H1 (cell line): Measurements from ENCODE around the gene OSM. TPM values are rescaled to one million over a fixed set of nuclear protein-coding genes. Genes with fewer than 3 reads are reported as not detected.
A peak's percentile ranks its signal among the peaks of the same experiment; 100 is the strongest.

Experiments used
- SP2 ChIP-seq: IDR thresholded peaks from 2 replicates; pipeline ENCODE4 v1.6.1; 2012; ENCODE audit warnings: mild to moderate bottlenecking, low read length, inconsistent platforms
- TEAD4 ChIP-seq: IDR thresholded peaks from 2 replicates; pipeline ENCODE4 v1.6.1; 2012; ENCODE audit warnings: low read depth, low read length, inconsistent platforms, mixed read lengths
- polyA plus RNA-seq, 7 experiments: library from polyadenylated mRNA; depleted of rRNA in 3 of 7; stranded (reverse) in 5 of 7; unstranded in 2 of 7; fragments of >200 nt in 5 of 7; fragments of 200-250 nt in 2 of 7; gene quantifications; 1 replicate in 5 of 7; 2 replicates in 1 of 7; 4 replicates in 1 of 7; pipeline versions ENCODE4 v1.2.1 to v1.2.3, GENCODE V29; 2011 to 2013; ENCODE audit warnings: missing spikeins in 2 of 7, mixed read lengths in 2 of 7
- total RNA-seq: library from RNA; stranded (reverse); fragmentation: NEBNext Ultra II Directional; extraction: Animal tissue kit (Norgen Biotek cat#: 25700); gene quantifications from 2 replicates; pipeline ENCODE4 v1.2.1, GENCODE V29; 2021
- TF ChIP-seq, protein P1 (sequence below): fragments of 300-600 bp; sonication (generic); IDR thresholded peaks from 2 replicates; pipeline ENCODE4 v1.7.1; 2012; ENCODE audit warnings: low read length, moderate library complexity, mild to moderate bottlenecking, inconsistent platforms; ENCODE audit not compliant: insufficient replicate concordance
- TF ChIP-seq, protein P2 (sequence below), 3 experiments: IDR thresholded peaks; 1 replicate in 2 of 3; 2 replicates in 1 of 3; pipeline versions ENCODE4 v1.5.1 to v1.6.1; 2011; ENCODE audit warnings: low read length in 3 of 3, mild to moderate bottlenecking in 3 of 3, inconsistent platforms in 2 of 3, low read depth in 1 of 3, moderate library complexity in 1 of 3; ENCODE audit not compliant: insufficient read depth in 1 of 3; ENCODE audit errors: control extremely low read depth in 1 of 3

OSM gene
- total and polyA plus RNA-seq, 2 of the 8 experiments (the other 6 are each of a cell fraction or from before 2014, with no cell fraction given), result not detected

DNA sequence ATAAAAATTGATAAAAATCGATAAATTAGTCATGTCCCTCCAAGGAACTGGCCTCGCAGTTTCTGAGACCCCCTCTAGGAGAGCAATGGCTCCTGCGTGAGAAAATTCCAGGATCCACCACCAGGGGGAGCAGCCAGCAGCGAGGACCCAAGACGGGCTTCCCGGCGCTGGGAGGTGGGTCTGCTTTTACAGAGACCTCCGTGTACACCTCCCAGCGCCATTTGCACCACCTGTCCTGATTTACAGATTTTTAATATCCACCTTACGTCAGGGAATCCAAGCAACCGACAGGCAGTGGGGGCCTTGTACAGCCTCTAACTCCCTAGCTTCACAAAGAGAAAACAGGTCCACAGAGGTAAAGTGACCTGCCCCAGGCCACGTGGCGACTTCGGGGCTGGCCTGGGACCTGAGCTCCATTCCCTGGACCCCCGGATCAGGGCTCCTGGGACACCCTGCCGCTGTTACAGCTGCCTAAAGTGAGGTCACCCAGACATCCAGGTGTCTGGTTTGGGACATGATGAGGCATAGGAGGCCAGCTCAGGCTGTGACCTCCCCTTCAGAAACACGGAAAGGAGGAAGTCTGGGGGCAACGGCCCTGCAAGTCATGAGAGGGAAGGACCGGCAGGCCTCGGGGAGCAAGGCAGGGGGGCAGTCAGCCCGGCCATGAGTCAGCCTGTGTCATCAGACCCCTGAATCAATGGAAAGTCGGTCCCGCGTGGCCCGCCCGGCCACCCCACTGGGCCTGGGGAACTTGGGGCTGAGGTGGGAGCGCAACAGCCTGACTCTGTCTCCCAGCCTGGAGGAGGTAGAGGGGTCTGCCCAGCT, 3.5 kb downstream of the OSM start (continued):
- TF ChIP-seq, protein P1, sequence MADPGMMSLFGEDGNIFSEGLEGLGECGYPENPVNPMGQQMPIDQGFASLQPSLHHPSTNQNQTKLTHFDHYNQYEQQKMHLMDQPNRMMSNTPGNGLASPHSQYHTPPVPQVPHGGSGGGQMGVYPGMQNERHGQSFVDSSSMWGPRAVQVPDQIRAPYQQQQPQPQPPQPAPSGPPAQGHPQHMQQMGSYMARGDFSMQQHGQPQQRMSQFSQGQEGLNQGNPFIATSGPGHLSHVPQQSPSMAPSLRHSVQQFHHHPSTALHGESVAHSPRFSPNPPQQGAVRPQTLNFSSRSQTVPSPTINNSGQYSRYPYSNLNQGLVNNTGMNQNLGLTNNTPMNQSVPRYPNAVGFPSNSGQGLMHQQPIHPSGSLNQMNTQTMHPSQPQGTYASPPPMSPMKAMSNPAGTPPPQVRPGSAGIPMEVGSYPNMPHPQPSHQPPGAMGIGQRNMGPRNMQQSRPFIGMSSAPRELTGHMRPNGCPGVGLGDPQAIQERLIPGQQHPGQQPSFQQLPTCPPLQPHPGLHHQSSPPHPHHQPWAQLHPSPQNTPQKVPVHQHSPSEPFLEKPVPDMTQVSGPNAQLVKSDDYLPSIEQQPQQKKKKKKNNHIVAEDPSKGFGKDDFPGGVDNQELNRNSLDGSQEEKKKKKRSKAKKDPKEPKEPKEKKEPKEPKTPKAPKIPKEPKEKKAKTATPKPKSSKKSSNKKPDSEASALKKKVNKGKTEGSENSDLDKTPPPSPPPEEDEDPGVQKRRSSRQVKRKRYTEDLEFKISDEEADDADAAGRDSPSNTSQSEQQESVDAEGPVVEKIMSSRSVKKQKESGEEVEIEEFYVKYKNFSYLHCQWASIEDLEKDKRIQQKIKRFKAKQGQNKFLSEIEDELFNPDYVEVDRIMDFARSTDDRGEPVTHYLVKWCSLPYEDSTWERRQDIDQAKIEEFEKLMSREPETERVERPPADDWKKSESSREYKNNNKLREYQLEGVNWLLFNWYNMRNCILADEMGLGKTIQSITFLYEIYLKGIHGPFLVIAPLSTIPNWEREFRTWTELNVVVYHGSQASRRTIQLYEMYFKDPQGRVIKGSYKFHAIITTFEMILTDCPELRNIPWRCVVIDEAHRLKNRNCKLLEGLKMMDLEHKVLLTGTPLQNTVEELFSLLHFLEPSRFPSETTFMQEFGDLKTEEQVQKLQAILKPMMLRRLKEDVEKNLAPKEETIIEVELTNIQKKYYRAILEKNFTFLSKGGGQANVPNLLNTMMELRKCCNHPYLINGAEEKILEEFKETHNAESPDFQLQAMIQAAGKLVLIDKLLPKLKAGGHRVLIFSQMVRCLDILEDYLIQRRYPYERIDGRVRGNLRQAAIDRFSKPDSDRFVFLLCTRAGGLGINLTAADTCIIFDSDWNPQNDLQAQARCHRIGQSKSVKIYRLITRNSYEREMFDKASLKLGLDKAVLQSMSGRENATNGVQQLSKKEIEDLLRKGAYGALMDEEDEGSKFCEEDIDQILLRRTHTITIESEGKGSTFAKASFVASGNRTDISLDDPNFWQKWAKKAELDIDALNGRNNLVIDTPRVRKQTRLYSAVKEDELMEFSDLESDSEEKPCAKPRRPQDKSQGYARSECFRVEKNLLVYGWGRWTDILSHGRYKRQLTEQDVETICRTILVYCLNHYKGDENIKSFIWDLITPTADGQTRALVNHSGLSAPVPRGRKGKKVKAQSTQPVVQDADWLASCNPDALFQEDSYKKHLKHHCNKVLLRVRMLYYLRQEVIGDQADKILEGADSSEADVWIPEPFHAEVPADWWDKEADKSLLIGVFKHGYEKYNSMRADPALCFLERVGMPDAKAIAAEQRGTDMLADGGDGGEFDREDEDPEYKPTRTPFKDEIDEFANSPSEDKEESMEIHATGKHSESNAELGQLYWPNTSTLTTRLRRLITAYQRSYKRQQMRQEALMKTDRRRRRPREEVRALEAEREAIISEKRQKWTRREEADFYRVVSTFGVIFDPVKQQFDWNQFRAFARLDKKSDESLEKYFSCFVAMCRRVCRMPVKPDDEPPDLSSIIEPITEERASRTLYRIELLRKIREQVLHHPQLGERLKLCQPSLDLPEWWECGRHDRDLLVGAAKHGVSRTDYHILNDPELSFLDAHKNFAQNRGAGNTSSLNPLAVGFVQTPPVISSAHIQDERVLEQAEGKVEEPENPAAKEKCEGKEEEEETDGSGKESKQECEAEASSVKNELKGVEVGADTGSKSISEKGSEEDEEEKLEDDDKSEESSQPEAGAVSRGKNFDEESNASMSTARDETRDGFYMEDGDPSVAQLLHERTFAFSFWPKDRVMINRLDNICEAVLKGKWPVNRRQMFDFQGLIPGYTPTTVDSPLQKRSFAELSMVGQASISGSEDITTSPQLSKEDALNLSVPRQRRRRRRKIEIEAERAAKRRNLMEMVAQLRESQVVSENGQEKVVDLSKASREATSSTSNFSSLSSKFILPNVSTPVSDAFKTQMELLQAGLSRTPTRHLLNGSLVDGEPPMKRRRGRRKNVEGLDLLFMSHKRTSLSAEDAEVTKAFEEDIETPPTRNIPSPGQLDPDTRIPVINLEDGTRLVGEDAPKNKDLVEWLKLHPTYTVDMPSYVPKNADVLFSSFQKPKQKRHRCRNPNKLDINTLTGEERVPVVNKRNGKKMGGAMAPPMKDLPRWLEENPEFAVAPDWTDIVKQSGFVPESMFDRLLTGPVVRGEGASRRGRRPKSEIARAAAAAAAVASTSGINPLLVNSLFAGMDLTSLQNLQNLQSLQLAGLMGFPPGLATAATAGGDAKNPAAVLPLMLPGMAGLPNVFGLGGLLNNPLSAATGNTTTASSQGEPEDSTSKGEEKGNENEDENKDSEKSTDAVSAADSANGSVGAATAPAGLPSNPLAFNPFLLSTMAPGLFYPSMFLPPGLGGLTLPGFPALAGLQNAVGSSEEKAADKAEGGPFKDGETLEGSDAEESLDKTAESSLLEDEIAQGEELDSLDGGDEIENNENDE, result no peak
- peak; percentile 62; the same call in 1 of the 2 replicates for TF ChIP-seq TEAD4
- TF ChIP-seq SP2, result no peak
- TF ChIP-seq, protein P2, sequence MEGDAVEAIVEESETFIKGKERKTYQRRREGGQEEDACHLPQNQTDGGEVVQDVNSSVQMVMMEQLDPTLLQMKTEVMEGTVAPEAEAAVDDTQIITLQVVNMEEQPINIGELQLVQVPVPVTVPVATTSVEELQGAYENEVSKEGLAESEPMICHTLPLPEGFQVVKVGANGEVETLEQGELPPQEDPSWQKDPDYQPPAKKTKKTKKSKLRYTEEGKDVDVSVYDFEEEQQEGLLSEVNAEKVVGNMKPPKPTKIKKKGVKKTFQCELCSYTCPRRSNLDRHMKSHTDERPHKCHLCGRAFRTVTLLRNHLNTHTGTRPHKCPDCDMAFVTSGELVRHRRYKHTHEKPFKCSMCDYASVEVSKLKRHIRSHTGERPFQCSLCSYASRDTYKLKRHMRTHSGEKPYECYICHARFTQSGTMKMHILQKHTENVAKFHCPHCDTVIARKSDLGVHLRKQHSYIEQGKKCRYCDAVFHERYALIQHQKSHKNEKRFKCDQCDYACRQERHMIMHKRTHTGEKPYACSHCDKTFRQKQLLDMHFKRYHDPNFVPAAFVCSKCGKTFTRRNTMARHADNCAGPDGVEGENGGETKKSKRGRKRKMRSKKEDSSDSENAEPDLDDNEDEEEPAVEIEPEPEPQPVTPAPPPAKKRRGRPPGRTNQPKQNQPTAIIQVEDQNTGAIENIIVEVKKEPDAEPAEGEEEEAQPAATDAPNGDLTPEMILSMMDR (IDR thresholded peaks at IDR 0.05; ENCODE audit: control extremely low read depth in 1 of 3, insufficient read depth in 1 of 3, low read depth in 1 of 3, low read length in 3 of 3), result peak; percentile 85 to 99 (median 90)
